Type B pancreatic cell (in vitro differentiated cells): ENCODE measurements around the gene HDAC3. TPM values are rescaled to one million over a fixed set of nuclear protein-coding genes. Genes with fewer than 3 reads are reported as not detected.

Experiments used
- DNase-seq: peaks from one replicate; pipeline ENCODE4 v3.0.0; 2021; ENCODE audit warnings: mixed read lengths; ENCODE audit not compliant: unreplicated experiment; ENCODE audit errors: extremely low spot score
- H3K27ac Mint-ChIP-seq: 2 replicates; pipeline ENCODE4 v1.8.0; 2021; ENCODE audit warnings: mild to moderate bottlenecking, mixed read lengths
- H3K27me3 Mint-ChIP-seq: 2 replicates; pipeline ENCODE4 v1.8.0; 2021; ENCODE audit warnings: mixed read lengths
- H3K36me3 Mint-ChIP-seq: 2 replicates; pipeline ENCODE4 v1.8.0; 2021; ENCODE audit warnings: mixed read lengths
- H3K4me1 Mint-ChIP-seq: one replicate; pipeline ENCODE4 v1.8.0; 2021; ENCODE audit warnings: mixed read lengths; ENCODE audit not compliant: unreplicated experiment
- H3K4me3 Mint-ChIP-seq: 2 replicates; pipeline ENCODE4 v1.8.0; 2021; ENCODE audit warnings: mild to moderate bottlenecking, mixed read lengths
- H3K9me3 Mint-ChIP-seq: 2 replicates; pipeline ENCODE4 v1.8.0; 2021; ENCODE audit warnings: mixed read lengths
- CTCF ChIP-seq: fragments of 200-600 bp; sonication (generic); conservative IDR thresholded peaks from 2 replicates; pipeline ENCODE4 v1.5.0; 2021; ENCODE audit warnings: antibody characterized with exemption, mild to moderate bottlenecking
- total RNA-seq: library from RNA; stranded (reverse); gene quantifications from 2 replicates; pipeline ENCODE4 v1.2.1, GENCODE V29; 2021; ENCODE audit warnings: low replicate concordance

Gene HDAC3
- total RNA-seq, 1 donor from 2014 or later: 87.8 TPM

- H3K27me3 Mint-ChIP-seq: no peaks in the 10 kb centered on the region
- no peak overlapping the region for H3K4me3 Mint-ChIP-seq
- H3K27ac Mint-ChIP-seq: peak overlapping the region; percentile 87
- no peaks in the 10 kb centered on the region for H3K9me3 Mint-ChIP-seq
- DNase-seq: no peak
- no peak for TF ChIP-seq CTCF
- H3K4me1 Mint-ChIP-seq: peaks cover 17% of the 10 kb centered on the region
- peaks cover 11% of the 10 kb centered on the region for H3K36me3 Mint-ChIP-seq
These were observed 28.6 kb downstream of the HDAC3 start for GRCh38 chr5:141608046-141608445.

- peak overlapping the region; percentile 65 for H3K27ac Mint-ChIP-seq
- DNase-seq: no peak
- peaks cover 6% of the 10 kb centered on the region for H3K36me3 Mint-ChIP-seq
- no peak overlapping the region for H3K4me3 Mint-ChIP-seq
- TF ChIP-seq CTCF: no peak
- H3K27me3 Mint-ChIP-seq: no peaks in the 10 kb centered on the region
- no peaks in the 10 kb centered on the region for H3K9me3 Mint-ChIP-seq
- H3K4me1 Mint-ChIP-seq: peaks cover 11% of the 10 kb centered on the region
These were observed 30.9 kb downstream of the HDAC3 start for GRCh38 chr5:141605523-141606277.

GRCh38 chr5:141603923-141604717 lies 32.5 kb downstream of the HDAC3 start:
- Mint-ChIP-seq H3K27me3 (no peaks in the 10 kb centered on the region), H3K4me1 (peaks cover 11% of the 10 kb centered on the region), H3K27ac (peak overlapping the region; percentile 97), H3K4me3 (peak overlapping the region; percentile 32), H3K36me3 (peaks cover 9% of the 10 kb centered on the region), H3K9me3 (no peaks in the 10 kb centered on the region)
- no peak for DNase-seq
- no peak for TF ChIP-seq CTCF

- H3K9me3 Mint-ChIP-seq: no peaks in the 10 kb centered on the region
- H3K4me3 Mint-ChIP-seq: no peak overlapping the region
- peaks cover 8% of the 10 kb centered on the region for H3K36me3 Mint-ChIP-seq
- peaks cover 11% of the 10 kb centered on the region for H3K4me1 Mint-ChIP-seq
- TF ChIP-seq CTCF: no peak
- DNase-seq: no peak
- H3K27me3 Mint-ChIP-seq: no peaks in the 10 kb centered on the region
- H3K27ac Mint-ChIP-seq: peak overlapping the region; percentile 27
These were observed 34.0 kb downstream of the HDAC3 start for GRCh38 chr5:141602606-141603005.

GRCh38 chr5:141598391-141599345 lies 38.0 kb downstream of the HDAC3 start:
- TF ChIP-seq CTCF: no peak
- DNase-seq: no peak
- Mint-ChIP-seq H3K27ac (no peak overlapping the region), H3K4me3 (no peak overlapping the region), H3K36me3 (peaks cover 7% of the 10 kb centered on the region), H3K27me3 (no peaks in the 10 kb centered on the region), H3K9me3 (no peaks in the 10 kb centered on the region), H3K4me1 (no peaks in the 10 kb centered on the region)
